ENCODE results near the gene DNAJC7.

The DNAJC7 gene

DNA sequence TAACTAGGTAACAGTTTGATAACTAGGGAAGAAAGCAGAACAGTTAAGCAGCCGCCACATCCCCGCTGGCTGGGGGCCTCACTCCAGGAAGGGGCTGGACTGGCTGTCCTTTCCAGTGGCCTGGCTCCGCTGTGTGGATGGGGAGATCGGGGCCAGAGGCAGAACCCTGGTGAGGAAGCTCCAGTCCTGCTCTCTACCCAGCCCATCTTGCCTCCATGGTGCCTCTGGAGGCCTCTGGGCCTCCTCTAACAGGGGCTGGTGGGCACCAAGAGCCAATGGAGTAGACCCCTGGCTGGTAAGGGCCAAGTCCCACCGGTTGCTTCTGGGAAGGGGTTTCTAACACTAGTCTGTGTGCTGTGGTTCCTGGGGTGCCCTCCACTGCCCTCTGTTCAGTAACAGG lies 42.6 kb downstream of the DNAJC7 start:
- no peak for DNase-seq

DNA sequence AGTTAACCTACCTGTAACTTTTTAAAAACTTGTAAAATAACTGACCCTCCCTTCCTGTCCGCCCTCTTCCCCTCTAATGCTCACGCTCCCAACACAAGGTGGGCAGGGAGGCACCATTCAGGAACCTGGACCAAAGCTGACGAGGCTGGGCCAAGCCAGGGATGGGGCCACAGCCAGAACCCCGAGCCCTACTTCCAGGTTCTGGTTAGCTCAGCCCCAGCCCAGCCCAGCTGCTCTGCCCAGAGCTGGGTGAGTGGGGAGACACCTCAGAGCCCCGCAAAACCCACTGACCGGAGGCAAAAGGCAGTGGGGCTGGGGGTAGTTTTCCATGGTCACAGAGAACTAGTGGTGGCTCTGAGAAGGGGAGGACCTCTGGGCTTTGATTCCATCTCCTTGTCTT lies 43.2 kb downstream of the DNAJC7 start:
- no peak for DNase-seq

DNA sequence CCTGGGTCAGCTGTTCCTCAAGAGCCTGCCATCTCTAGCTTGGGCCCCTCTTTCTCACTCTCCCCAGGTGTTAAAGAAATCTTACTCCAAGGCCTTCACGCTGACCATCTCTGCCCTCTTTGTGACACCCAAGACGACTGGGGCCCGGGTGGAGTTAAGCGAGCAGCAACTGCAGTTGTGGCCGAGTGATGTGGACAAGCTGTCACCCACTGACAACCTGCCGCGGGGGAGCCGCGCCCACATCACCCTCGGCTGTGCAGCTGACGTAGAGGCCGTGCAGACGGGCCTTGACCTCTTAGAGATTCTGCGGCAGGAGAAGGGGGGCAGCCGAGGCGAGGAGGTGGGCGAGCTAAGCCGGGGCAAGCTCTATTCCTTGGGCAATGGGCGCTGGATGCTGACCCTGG lies 43.8 kb downstream of the DNAJC7 start:
- no peak for DNase-seq

DNA sequence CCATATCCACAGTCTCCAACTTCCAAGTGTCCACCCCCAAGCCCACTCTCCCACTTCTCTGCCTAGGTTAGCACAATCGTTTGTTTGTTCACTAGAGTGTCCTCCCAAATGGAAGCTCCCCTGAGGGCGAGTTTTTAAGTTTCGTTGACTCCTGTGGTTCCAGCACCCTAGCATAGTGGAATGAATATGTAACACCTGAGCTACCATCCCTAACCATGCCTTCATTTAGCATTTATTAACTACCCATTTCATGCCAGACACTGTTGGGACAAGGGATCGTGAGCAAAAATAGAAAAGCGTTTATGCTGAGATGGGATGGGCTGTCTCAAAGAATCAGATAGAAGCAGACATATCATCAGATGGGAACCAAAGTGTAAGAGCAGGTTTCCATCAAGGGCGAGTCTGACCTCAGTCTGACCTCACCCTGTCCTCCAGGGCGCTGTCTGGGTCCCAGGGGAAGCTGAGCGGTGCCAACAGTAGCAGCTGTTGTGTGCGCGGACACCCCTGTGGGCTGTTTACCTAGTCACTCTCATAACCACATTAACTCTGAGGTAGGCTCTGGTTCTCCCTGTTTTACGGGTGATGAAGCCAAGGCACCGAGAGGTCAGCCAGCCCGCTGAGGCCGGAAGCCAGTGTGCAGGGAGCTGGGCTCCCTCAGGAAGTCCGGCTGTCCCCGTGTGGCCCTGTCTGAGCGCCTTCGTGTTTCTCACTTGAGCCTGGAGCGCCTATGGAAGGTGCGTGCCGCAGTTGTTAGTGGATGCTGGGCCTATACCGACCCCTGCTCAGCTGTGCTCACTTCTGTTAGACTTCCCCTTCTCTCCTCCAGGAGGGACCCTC lies 44.5 kb downstream of the DNAJC7 start:
- peak; percentile 31 for DNase-seq

DNA sequence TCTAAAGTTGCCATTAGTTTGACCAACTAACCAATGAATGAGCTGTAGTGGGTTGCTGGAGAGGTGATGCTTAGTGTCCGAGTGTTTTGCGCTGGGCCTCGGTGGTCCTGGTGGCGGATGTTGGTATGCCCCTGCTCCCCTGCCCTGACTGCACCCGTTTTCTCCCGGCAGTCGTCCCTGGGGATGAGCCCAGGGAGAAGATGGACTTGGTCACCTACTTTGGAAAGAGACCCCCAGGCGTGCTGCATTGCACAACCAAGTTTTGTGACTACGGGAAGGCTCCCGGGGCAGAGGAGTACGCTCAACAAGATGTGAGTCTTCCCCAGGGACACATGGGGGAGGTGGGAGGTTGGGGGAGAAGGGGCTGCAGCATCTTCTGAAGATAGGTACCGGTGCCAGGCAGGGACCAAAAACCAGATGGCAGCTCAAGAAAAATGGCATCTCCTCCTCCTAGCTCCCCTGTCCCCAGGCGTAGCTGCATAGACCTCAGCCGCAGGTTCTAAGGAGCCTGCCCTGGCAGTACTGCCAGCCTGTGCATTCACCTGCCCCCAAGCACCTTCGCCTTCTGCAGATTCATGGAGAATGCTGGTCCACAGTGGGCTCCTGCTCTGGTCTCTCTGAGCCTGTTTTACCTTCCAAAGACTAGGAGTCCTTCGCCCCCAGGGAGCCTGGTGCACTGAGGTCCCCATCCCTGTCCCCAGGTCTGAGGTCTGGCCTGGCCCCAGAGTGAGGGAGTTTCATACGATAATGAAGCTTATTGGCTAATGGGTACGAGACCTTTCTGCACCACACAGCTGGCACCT lies 45.3 kb downstream of the DNAJC7 start:
- DNase-seq: no peak

DNA sequence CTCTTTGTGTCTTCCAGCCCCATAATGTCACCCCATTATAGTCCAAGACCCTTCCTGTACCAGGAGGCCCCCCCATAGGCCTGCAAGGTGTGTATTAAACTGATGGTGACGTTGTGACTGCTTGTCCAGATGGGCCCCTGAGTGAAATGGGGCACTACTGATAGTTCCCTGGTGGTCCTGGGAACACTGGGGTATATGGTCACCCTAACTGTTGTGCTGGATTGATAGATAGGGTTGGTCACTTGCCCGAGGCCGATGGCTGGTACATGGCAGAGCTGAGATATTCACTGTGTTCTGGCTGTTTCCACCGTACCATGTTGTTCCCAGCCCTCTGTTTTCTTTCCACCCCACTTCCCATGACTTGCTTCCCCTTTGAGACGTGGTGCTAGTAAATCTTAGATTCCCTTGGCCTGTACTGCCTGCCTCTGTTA lies 46.3 kb downstream of the DNAJC7 start:
- DNase-seq: no peak

DNA sequence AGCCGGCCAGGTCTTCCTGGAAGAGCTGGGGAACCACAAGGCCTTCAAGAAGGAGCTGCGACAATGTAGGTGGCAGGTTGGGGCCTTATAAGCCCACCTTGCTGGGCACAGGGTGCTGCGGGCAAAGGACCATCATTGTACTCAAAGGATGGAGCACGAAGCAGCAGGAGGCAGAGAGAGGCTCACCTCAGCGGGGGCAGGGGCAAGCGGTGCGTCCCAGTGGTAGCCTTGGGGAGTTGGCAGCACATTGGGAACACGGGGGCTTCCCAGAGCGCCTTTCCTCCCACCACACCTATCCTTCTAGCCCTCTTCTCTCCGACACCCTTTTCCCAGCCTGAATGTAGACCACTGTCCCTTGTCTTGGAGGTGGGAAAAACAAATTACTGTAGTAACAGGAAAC lies 48.6 kb downstream of the DNAJC7 start:
- DNase-seq: no peak

DNA sequence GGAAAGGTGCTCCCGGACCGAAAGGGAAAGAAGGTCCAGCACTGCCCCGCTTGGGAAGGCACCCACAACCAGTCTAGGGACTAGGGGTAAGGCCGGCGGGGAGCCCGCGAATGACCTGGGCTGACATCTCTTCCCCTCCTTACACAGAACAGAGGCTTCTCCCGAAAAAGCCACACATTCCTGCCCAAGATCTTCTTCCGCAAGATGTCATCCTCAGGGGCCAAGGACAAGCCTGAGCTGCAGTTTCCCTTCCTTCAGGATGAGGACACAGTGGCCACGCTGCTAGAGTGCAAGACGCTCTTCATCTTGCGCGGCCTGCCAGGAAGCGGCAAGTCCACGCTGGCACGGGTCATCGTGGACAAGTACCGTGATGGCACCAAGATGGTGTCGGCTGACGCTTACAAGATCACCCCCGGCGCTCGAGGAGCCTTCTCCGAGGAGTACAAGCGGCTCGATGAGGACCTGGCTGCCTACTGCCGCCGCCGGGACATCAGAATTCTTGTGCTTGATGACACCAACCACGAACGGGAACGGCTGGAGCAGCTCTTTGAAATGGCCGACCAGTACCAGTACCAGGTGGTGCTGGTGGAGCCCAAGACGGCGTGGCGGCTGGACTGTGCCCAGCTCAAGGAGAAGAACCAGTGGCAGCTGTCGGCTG lies 49.2 kb downstream of the DNAJC7 start:
- no peak for DNase-seq

DNA sequence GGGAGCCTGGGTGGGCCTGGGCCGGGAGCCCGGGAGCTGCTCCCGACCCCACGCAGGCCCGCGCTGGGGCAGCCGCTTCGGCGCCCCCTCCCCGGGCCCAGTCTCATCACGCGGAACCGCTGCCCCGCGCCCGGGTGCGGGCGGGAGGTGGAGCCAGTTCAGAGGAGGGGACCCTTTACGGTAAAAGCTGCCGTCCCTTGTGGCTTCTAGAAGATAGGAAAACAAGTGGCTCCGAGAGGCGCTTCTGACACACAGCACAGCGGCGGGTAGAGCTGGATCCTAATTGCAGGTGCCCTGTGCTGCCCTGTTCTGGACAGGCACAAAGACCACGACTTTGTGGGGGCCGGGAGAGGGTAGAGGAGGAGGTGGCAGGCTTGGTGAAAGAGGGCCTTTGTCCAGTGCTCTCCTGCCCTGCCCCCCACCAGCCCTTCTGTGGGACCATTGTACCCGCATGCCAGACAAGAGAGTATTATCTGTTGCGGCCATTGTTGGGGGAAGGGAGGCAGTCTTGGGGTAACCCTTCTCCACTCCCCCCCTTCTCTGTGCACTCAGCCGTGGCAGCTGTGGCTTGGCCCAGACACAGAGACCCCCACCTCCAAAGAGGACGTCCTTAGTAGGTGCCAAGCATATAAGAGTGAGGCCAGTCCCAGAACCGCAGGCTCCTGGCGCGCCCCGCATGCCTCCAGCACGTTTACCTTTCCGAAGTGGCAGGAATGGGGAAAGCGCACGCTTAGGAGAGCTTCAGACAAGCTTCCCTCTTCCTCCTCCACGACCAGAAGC lies 49.9 kb downstream of the DNAJC7 start:
- no peak for DNase-seq

DNA sequence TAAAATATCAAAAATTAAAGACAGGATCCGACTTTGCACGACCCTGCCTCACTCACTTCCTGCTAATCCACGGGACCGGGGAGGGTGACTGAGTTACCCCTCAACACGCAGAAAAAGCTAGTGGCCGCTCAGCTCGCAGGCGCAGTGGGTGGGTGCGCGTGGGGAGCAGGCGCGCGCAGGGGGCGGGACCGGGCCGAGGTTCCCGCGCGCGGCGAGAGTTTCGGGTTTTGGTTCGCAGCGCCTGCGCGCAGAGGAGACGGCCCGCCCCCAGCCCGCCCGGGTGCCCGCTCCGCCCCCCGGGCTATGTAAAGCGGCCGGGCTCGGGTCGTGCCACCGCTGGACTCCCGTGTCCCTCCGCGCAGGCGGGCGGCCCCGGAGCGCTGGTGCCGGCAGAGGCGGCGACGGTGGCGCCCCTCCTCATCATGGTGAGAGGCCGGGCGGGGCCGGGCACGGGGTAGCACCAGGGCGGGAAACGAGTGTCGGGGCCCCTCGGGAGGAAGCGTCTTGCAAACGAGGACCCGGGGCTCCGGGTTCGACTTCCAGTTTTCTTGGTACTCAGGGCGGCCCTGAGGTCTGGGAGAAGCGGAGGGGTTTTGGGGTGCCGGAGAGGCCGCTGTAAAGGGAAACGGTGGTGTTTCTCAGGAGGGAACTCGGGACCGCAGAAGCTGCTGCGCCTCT lies 50.6 kb downstream of the DNAJC7 start, which contains the start of gene CNP:
Gene CNP (plus strand): TSS at position 333 of the 678 bp plus-strand sequence. CDS start 90 bp downstream, at position 423.
- peak; percentile 90 for DNase-seq

DNA sequence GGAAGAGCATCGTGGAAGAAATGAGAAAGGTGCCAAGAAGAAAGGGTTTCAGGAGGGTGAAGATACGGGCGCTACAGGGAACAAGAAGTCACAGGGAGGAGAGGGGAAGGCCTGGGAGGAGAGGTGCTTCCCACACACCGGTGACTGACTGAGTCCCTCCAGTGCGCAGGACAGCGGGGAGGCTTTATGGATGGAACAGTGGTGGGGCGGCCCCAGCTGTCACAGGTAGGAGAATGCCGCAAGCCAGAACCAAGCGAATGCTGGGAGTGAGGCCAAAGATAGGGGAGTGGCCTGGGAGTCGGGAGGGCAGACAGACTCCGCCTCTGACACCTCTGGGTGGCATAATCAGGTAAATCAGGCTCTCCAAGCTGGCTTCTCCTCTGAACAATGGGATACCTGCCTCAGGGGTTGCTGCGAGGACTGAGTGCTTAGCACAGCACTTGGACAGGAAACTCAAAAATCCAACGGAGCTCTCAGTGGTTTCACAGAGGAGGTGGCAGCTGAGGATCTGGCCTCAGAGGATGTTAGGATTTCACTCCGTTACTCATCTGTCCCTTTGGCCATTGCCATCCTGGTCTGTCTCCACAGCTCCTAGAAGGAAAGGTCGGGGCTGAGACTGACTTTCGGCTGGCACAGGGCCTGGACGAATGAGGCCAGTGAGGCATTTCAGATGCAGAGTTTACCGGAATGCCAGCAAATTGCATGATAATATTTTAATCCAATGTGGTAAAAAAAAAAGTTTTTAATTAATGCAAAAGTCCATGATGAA lies 51.4 kb downstream of the DNAJC7 start:
- peak; percentile 66 for DNase-seq

DNA sequence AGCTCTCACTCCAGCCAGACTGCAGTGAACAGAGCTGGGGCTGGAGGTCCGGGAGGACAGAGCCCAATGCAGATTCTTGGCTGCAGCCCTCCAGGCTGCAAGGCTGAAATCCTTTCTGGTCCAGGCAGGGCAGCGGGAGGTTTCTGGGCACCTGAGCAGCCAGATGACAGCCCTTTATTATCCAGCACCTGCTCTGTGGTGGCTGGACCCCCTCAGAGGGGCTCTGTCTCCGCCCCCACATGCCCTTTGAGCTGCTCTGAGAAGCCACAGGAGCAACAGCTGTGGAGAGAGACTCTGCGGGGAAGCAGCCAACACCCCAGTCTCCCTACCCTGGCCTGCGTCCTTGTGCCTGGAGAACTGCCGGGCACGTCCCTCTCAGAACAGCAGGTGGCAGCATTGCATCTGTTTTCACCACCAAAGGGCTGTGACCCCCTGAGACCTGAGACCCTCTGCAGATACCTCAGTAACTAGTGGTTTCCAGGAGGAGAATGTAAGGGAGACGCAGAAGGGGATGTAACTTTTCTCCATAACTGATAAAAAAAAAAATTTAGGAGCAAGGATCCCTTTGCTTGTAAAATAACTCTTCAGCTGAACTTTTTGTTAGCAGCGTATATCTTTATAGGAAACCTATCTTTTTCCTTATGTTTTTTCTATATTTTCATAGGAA lies 54.3 kb downstream of the DNAJC7 start:
- peak; percentile 68 for DNase-seq

DNA sequence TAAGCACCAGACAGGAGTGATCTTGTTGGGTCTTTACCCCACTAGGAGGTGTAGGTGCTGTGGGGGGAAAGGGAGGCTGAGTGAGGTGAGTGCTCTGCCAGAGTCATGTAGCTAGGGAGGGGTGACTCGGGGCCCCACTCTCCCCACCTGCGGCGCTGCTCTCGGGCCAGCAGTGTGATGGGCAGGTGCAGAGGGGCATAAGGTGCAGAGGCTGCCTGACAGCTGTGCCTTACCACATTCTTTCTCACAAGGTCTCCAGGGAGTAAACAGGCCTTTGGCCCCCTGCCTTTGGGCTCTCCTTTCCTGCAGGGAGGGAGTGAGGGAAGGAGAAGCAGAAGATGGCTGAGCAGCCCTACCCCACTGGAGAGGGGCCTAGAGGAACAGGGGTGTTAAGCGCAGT lies 55.1 kb downstream of the DNAJC7 start:
- DNase-seq: no peak

DNA sequence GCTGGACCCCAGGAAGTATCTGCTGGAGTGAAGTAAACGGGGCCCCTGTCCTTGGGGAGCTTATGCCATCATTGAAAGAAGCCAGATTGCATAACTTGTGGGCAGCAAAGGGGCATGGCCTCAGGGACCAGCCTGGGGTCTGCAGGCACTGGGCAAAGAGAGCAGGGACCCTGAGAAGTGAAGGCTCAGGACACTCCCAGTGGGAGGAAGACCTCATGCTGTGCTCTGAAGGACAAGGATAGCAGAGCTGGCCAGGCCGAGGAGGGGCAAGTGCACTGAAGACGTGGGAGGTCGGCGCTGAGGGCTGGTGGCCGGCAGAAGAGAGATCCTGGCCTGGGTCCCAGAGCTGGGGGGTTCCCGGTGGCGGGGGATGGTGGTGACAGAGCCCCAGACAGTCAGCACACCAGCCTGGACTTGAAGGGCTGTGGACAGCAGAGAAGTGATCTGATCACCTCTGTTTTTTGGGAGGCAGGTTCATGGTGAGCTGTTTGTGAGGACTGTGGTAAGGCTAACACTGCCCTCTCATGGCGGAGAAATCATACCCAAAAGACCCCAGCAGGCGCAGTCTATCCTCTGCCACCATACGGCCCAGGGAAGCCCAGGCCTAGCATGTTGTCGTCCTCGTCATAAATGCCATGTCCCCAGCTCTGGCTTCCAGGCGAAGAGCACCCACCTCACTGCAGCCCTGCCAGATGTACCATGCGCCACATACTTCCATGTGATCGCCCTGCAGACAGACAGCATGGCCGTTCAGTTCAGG lies 57.7 kb downstream of the DNAJC7 start:
- no peak for DNase-seq

DNA sequence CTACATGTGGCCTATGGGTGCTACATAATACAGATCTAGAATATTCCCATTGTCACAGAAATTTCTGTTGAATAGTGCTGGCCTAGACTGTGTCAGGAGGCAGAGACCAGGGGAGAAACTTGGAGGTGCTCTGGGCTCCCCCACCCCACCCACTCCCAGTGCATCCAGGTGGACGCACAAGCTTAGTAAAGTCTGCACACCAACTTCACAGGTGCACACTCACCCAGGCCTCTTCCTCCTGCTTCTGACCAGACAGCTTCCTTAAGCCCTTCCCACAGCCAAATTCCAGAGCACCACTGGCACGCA lies 58.3 kb downstream of the DNAJC7 start:
- DNase-seq: no peak

DNA sequence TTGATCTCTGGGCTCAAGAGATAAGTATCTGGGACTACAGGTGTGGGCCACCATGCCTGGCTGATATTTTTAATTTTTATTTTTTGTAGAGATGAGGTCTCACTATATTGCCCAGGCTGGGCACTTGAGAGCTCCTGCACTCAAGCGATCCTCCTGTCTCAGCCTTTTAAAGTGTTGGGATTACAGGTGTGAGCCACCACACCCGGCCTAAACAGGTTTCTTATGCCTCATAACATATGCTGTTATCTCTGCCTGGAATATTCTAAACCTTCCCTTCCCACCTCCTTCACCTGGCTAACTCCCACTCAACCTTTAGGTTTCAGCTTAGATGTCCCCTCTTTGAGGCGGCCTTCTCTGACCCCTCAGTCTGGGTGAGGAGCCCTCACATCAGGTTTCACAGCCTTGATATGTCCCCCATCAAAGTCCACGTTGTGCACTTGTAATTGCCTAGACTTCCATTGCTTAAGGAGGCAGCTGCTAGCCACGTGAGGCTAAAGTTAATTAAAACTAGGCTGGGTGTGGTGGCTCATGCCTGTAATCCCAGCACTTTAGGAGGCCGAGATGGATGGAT lies 59.3 kb downstream of the DNAJC7 start:
- no peak for DNase-seq

DNA sequence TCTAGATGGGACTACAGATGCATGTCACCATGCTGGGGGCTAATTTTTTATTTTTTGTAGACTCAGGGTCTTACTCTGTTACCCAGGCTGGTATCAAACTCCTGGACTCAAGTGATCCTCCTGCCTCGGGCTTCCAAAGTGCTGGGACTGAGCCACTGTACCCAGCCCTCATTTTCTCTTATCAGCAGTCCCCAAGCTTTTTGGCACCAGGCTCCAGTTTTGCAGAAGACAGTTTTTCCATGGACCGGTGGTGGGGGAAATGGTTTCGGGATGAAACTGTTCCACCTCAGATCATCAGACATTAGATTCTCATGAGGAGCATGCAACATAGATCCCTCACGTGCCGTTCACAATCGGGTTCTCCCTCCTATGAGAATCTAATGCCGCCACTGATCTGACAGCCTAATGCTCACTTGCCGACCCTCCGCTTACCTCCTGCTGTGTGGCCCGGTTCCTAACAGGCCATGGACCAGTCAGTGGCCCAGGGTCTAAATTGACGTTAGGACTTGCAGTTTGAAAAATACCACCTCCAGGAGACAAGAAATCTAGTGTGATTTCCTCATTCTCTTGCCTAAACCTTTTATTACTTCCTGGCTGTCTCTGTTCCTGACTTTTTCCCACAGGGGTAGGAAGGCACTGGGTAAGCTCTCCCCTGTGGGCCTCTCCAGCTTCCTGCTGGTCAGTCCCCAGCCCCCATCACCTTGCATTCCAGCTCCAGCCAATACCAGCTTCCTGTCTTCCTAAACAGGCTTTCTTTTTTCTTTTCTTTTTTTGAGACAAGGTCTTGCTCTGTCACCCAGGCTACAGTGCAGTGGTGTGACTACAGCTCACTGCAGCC lies 60.0 kb downstream of the DNAJC7 start:
- DNase-seq: no peak

DNA sequence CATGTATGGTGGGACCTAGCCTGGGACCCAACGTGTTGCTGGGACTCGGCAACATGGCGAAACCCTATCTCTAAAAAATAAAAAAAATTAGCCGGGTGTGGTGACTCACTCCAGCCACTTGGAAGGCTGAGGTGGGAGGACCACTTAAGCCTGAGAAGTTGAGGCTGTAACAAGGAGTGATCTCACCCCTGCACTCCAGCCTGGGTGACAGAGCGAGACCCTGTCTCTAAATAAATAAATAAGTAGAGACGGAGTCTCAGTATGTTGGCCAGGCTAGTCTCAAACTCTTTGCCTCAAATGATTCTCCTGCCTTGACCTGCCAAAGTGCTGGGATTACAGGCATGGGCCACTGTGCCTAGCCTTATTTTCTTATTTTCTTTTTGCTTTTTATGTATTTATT lies 60.7 kb downstream of the DNAJC7 start:
- no peak for DNase-seq

Data from CD4-positive, alpha-beta T cell treated with Interleukin-15 for 1 hour (primary cell).